Erythroblast (primary cell): ENCODE data around the gene PDCD5.

ENCODE experiments used
- GATA1 ChIP-seq: IDR thresholded peaks from 2 replicates; pipeline ENCODE4 v1.6.1; 2011; ENCODE audit warnings: low read depth, mild to moderate bottlenecking, control low read depth, low read length, moderate library complexity
- POLR2A ChIP-seq: IDR thresholded peaks from 2 replicates; pipeline ENCODE4 v1.6.1; 2011; ENCODE audit warnings: mild to moderate bottlenecking, low read length

DNA sequence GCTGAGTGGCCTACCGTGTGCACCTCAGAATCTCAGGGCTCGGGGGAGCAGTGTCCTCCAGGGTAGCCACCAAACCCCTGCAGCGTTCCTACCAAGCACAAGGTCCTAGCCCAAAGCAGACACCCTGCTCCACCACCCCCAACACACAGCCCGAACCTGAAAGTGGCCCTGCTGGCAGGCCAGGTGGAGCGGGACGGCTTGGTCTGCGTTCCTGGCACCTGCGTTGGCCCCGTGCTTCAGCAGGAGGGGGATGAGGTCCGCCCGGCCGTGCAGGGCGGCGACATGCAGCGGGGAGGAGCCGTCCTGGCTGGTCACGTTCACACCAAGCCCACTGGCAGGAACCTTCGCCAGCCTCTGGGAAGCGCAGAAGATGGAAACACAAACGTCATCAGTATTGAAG is 26.5 kb downstream of the PDCD5 start:
- TF ChIP-seq POLR2A (no peak), GATA1 (no peak)
